Measurements from ENCODE around the gene TMPRSS11B.
"Not testable (repeated sequence)": the region's sequence is repeated elsewhere in the genome, so short reads cannot be mapped to it uniquely, and the experiment has no call there.

The TMPRSS11B gene

GRCh38 chr4:68228568-68228967 lies 16.9 kb downstream of the TMPRSS11B start:
- no peak for DNase-seq
- intact Hi-C loops (cut with DNase I): no loop called here

GRCh38 chr4:68218044-68218443 lies 27.4 kb downstream of the TMPRSS11B start:
- no peak for DNase-seq
- intact Hi-C loops (cut with DNase I): no loop called here

- intact Hi-C loops (cut with DNase I): no loop called here
- DNase-seq: no peak
These were observed 29.0 kb downstream of the TMPRSS11B start for GRCh38 chr4:68216501-68216900.

- no peak for DNase-seq
- intact Hi-C loops (cut with DNase I): no loop called here
These were observed 36.5 kb downstream of the TMPRSS11B start for GRCh38 chr4:68209003-68209402.

- intact Hi-C loops (cut with DNase I): not testable (repeated sequence)
- peak in 1 of 10 donors; percentile 64 for DNase-seq
These were observed 51.2 kb downstream of the TMPRSS11B start for GRCh38 chr4:68194305-68194704.

- intact Hi-C loops (cut with DNase I): no loop called here
- DNase-seq: no peak
These were observed 52.3 kb downstream of the TMPRSS11B start for GRCh38 chr4:68193194-68193593.

GRCh38 chr4:68187145-68187544 lies 58.3 kb downstream of the TMPRSS11B start:
- DNase-seq: no peak
- intact Hi-C loops (cut with DNase I): no loop called here

GRCh38 chr4:68184923-68185322 lies 60.6 kb downstream of the TMPRSS11B start:
- no peak for DNase-seq
- intact Hi-C loops (cut with DNase I): no loop called here

- no peak for DNase-seq
- intact Hi-C loops (cut with DNase I): no loop called here
These were observed 62.1 kb downstream of the TMPRSS11B start for GRCh38 chr4:68183417-68183816.

- peak in 2 of 10 donors; percentile 70 to 80 for DNase-seq
- intact Hi-C loops (cut with DNase I): no loop called here
These were observed 63.1 kb downstream of the TMPRSS11B start for GRCh38 chr4:68182382-68182820.

- DNase-seq: no peak
- intact Hi-C loops (cut with DNase I): no loop called here
These were observed 64.5 kb downstream of the TMPRSS11B start for GRCh38 chr4:68180849-68181526.

GRCh38 chr4:68176904-68177303 lies 68.6 kb downstream of the TMPRSS11B start:
- no peak for DNase-seq
- intact Hi-C loops (cut with DNase I): loop anchor here (5.0 kb wide), 2 partner anchors 430 to 630 kb away; partner anchors contain the start of gene CENPC
